DMS 273 treated with DMSO at 0.1 percent for 48 hours (cell line): ENCODE data around the gene TLX3.
"Not testable (repeated sequence)": the region's sequence is repeated elsewhere in the genome, so short reads cannot be mapped to it uniquely, and the experiment has no call there.

Experiments used
- DNase-seq: peaks from one replicate; lab custom pipeline; 2025; lab: John Stamatoyannopoulos, UW

TLX3 gene

GRCh38 chr5:171323806-171324632 lies 15.0 kb downstream of the TLX3 start:
- DNase-seq, result no peak

- DNase-seq, result no peak
Observed at GRCh38 chr5:171330021-171330420, 21.0 kb downstream of the TLX3 start.

GRCh38 chr5:171335616-171336015 lies 26.6 kb downstream of the TLX3 start:
- no peak for DNase-seq

GRCh38 chr5:171336521-171337209 lies 27.6 kb downstream of the TLX3 start:
- peak; percentile 37 for DNase-seq

- DNase-seq, result no peak
Observed at GRCh38 chr5:171337210-171337569, 28.1 kb downstream of the TLX3 start.

GRCh38 chr5:171340042-171340441 lies 31.0 kb downstream of the TLX3 start:
- no peak for DNase-seq

- DNase-seq, result no peak
Observed at GRCh38 chr5:171340491-171340890, 31.4 kb downstream of the TLX3 start.

GRCh38 chr5:171342362-171343111 lies 33.5 kb downstream of the TLX3 start:
- DNase-seq, result peak; percentile 33

- DNase-seq, result no peak
Observed at GRCh38 chr5:171344936-171345608, 36.0 kb downstream of the TLX3 start.

- DNase-seq, result no peak
Observed at GRCh38 chr5:171351536-171352073, 42.6 kb downstream of the TLX3 start.

- no peak for DNase-seq
Observed at GRCh38 chr5:171355302-171355724, 46.3 kb downstream of the TLX3 start.

- DNase-seq, result peak; percentile 23
Observed at GRCh38 chr5:171357843-171358242, 48.8 kb downstream of the TLX3 start.

- not testable (repeated sequence) for DNase-seq
Observed at GRCh38 chr5:171361151-171361550, 52.1 kb downstream of the TLX3 start.
